Nephron (organoid): ENCODE measurements around the gene GPR61.

Source experiments
- H3K27ac Mint-ChIP-seq, 3 experiments: 2 replicates each; pipeline ENCODE4 v1.8.0; 2020; ENCODE audit warnings: mixed read lengths in 3 of 3, mild to moderate bottlenecking in 2 of 3, moderate library complexity in 1 of 3
- H3K27me3 Mint-ChIP-seq: 2 replicates; pipeline ENCODE4 v1.8.0; 2021; ENCODE audit warnings: low read depth, mild to moderate bottlenecking, moderate library complexity, mixed read lengths
- H3K36me3 Mint-ChIP-seq: 2 replicates; pipeline ENCODE4 v1.8.0; 2020; ENCODE audit warnings: low read depth, mixed read lengths
- H3K4me1 Mint-ChIP-seq: 2 replicates; pipeline ENCODE4 v1.8.0; 2020; ENCODE audit warnings: mixed read lengths
- H3K4me3 Mint-ChIP-seq, 3 experiments: 2 replicates each; pipeline ENCODE4 v1.8.0; 2020; ENCODE audit warnings: mild to moderate bottlenecking in 3 of 3, mixed read lengths in 3 of 3, moderate library complexity in 2 of 3
- H3K9me3 Mint-ChIP-seq: 2 replicates; pipeline ENCODE4 v1.8.0; 2020; ENCODE audit warnings: mixed read lengths
- TF ChIP-seq, protein P1 (sequence below), 3 experiments: fragments of 200-600 bp; sonication (generic); IDR thresholded peaks; one replicate each; pipeline ENCODE4 v1.5.0; 2021; ENCODE audit warnings: antibody characterized with exemption in 3 of 3; ENCODE audit not compliant: unreplicated experiment in 3 of 3

GPR61 gene

GRCh38 chr1:109529881-109530456, 9.7 kb upstream of the GPR61 start:
- TF ChIP-seq, protein P1, sequence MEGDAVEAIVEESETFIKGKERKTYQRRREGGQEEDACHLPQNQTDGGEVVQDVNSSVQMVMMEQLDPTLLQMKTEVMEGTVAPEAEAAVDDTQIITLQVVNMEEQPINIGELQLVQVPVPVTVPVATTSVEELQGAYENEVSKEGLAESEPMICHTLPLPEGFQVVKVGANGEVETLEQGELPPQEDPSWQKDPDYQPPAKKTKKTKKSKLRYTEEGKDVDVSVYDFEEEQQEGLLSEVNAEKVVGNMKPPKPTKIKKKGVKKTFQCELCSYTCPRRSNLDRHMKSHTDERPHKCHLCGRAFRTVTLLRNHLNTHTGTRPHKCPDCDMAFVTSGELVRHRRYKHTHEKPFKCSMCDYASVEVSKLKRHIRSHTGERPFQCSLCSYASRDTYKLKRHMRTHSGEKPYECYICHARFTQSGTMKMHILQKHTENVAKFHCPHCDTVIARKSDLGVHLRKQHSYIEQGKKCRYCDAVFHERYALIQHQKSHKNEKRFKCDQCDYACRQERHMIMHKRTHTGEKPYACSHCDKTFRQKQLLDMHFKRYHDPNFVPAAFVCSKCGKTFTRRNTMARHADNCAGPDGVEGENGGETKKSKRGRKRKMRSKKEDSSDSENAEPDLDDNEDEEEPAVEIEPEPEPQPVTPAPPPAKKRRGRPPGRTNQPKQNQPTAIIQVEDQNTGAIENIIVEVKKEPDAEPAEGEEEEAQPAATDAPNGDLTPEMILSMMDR (IDR thresholded peaks at IDR 0.05; ENCODE audit: unreplicated experiment in 3 of 3): no peak
- H3K27ac Mint-ChIP-seq: peak overlapping the region; percentile 76 to 93 (median 83)
- peak overlapping the region in 2 of 3 experiments; percentile 10 to 74 for H3K4me3 Mint-ChIP-seq
- peaks cover 79% of the 10 kb centered on the region for H3K4me1 Mint-ChIP-seq
- peaks cover 10% of the 10 kb centered on the region for H3K27me3 Mint-ChIP-seq
- no peaks in the 10 kb centered on the region for H3K36me3 Mint-ChIP-seq
- no peaks in the 10 kb centered on the region for H3K9me3 Mint-ChIP-seq

GRCh38 chr1:109530457-109531087, 9.1 kb upstream of the GPR61 start:
- Mint-ChIP-seq H3K9me3 (no peaks in the 10 kb centered on the region), H3K27me3 (peaks cover 10% of the 10 kb centered on the region), H3K4me1 (peaks cover 85% of the 10 kb centered on the region), H3K4me3 (peak overlapping the region in 1 of 3 experiments; percentile 74), H3K36me3 (no peaks in the 10 kb centered on the region), H3K27ac (peak overlapping the region; percentile 76 to 93 (median 83))
- TF ChIP-seq, protein P1 (IDR thresholded peaks at IDR 0.05; ENCODE audit: unreplicated experiment in 3 of 3): no peak

DNA sequence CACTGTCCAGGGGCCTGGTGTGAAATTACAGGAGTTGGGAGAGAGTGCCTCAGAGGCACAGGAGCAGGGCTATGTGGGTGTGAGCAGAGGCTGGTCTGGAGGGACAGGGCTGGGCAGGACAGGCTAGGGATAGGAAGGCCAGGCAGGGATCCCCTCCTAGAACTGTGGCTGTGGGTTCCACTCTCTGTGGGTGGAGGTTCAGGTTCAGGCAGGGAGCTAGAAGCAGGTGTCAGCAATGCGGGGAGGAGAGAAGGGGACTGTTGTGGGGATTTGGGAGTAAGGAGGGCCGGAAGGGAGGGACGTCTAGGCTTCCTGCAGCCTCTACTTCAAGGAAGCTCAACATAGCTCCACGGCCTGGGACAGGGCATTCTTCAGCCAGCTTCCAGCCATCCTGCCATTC, 8.3 kb upstream of the GPR61 start:
- Mint-ChIP-seq H3K4me1 (peaks cover 89% of the 10 kb centered on the region), H3K36me3 (no peaks in the 10 kb centered on the region), H3K9me3 (no peaks in the 10 kb centered on the region), H3K27me3 (peaks cover 10% of the 10 kb centered on the region), H3K4me3 (peak overlapping the region in 2 of 3 experiments; percentile 13 to 32), H3K27ac (peak overlapping the region; percentile 76 to 93 (median 83))
- TF ChIP-seq, protein P1 (IDR thresholded peaks at IDR 0.05; ENCODE audit: unreplicated experiment in 3 of 3): no peak

DNA sequence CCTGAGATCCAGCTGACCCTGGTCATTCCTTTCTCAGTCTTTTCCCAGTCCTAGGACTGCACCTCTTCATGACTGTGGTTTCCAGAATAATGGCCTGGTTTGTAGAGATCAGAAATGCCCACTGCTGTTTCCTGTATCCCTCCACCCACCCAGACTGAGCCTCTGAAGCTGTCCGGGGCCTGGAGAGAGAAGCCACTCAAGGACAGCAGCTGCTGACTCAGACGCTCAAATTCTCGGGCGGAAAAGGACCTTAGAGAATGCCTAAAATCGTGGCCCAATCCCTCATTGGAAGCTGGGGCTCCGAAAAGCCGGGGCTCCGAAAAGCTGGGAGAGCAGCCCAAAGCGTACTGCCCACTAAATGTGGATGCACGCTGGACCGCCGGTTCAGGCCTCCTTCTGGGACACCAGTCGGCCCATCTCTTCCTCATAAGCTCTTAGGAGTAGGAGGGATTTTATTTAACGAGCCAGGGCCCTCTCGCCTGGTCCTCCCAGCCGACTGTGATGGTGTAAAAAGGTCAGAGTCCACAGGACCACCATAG, 7.8 kb upstream of the GPR61 start:
- Mint-ChIP-seq H3K27ac (peak overlapping the region; percentile 76 to 93 (median 83)), H3K9me3 (no peaks in the 10 kb centered on the region), H3K4me3 (no peak overlapping the region), H3K36me3 (no peaks in the 10 kb centered on the region), H3K4me1 (peaks cover 89% of the 10 kb centered on the region), H3K27me3 (peaks cover 10% of the 10 kb centered on the region)
- TF ChIP-seq, protein P1 (IDR thresholded peaks at IDR 0.05; ENCODE audit: unreplicated experiment in 3 of 3): no peak

DNA sequence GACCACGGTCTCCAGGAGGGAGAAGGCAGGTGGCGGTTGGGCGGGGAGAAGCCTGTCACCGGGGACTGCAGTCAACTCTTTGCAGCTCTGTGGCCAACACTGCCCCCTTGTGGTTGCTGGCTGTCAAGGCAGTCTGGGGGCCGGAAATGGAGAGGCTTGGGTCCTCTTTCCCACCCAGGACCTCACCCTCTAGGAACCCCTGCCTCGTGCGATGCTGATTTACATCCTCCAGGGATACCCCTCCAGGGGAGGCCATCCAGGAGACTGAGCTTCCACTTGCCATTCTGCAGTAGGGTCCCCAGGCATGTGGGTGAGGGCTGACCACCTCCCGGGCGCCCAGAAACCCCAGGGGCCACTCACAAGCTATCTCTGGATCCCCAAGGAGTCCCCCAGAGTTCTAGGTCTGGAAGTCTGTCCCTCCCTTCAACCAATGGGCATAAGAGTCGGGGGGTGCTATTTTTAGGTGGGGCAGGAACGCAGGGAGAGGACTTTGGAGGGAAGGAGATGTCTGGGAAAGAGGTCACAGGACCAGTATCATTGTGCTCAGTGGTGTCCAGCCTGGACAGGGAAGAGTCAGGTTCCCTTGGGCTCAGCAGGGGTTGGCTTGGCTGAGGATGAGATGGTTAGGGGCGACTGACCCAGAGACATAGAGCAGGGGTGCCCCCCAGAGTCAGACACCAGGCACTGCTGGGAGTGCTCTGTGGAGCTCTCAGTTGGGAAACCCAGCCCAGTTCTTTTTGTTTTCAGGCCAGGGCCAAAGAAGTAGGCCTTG, 7.1 kb upstream of the GPR61 start:
- Mint-ChIP-seq H3K27me3 (peaks cover 10% of the 10 kb centered on the region), H3K9me3 (no peaks in the 10 kb centered on the region), H3K27ac (peak overlapping the region; percentile 83 to 93 (median 92)), H3K4me3 (peak overlapping the region; percentile 41 to 57 (median 54)), H3K4me1 (peaks cover 82% of the 10 kb centered on the region), H3K36me3 (no peaks in the 10 kb centered on the region)
- TF ChIP-seq, protein P1 (IDR thresholded peaks at IDR 0.05; ENCODE audit: unreplicated experiment in 3 of 3): peak; percentile 76 to 93 (median 91)
